ENCODE measurements around the gene STK32A.
A peak's percentile ranks its signal among the peaks of the same experiment; 100 is the strongest.
"Not testable (repeated sequence)": the region's sequence is repeated elsewhere in the genome, so short reads cannot be mapped to it uniquely, and the experiment has no call there.

The STK32A gene

GRCh38 chr5:147234825-147235635 is at the start of gene STK32A:
TSS of gene STK32A (plus strand) at chr5:147235026. CDS start at chr5:147239635, 4,609 bp downstream.
- peak; percentile 20 for DNase-seq

GRCh38 chr5:147187099-147187540 is 47.7 kb upstream of the STK32A start:
- no peak for DNase-seq

DNA sequence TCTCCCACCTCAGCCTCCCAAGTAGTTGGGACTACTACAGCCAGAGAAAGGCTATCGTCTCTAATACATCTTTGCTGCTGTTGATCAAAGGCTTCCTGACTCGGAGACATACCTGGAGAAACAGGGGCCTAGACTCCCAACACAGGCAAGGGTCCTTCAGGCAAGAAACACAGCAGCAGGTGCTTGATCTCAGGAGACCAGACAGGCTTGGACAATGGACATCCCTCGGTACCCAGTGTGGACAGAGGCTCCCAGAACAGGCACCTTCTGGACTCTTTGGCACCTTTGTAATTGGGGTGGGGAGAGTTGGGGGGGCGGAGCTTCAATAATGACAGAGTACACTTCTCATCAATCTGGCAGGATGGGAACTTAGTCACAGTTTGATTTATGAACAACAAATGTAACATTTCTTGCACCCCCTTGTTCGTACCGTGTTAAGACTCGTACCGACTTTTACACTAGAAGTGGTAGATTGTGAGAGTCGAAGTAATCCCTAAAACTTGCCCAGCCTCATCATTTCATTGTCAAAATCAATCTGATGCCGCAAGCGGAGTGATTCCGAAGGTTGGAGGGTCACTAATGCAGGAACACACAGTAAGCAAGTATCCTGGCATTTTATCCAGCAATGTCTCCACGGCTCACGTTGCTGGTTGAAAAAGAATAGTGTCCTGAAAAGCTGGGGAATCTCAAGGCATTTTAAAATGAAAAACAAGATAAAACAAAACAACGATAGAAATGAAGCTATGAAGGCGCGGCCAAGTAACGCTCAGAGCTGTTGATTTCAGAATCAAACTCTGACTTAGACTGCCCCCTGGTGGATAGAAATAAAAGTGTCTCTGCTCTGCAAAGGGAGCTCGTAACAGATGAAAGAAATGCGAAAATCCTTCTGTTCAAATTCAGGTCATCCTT is 46.4 kb upstream of the STK32A start:
- DNase-seq = peak; percentile 35

DNA sequence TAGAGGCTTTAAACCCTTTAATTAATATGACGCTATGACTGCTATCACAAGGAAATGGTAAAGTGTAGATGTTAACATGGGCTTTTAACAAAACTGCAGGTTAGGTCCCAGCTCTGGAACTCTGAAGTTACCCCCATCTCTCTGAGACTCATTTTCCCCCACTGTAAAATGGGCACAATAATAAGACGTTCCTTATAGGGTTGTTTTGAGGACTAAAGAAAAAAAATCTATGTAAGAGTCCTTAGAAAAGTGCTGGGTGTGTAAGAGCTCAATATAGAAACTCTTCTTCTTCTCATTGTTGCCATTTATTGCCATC is 45.8 kb upstream of the STK32A start:
- DNase-seq = no peak

- DNase-seq = no peak
Measured at GRCh38 chr5:147190331-147190730, 44.5 kb upstream of the STK32A start.

GRCh38 chr5:147193123-147193522 is 41.7 kb upstream of the STK32A start:
- no peak for DNase-seq

DNA sequence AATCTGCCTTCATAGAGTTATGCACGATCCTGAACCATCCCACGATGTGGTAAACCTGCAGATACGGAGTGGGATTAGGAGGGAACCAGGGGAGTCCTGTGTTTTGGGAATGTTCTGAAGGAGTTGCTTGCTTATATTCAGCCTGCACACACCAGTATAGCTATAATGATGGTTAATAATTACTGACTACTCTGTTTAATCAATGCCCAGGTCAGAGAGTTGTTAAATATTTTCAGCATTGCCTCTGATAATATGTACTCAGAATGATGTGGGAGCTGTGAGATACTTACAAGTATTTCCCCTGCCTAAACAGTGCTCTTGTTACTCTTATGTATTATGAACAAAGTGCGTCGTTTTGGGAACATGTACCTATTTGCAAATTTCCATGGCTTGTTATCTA is 34.8 kb upstream of the STK32A start:
- DNase-seq = no peak

DNA sequence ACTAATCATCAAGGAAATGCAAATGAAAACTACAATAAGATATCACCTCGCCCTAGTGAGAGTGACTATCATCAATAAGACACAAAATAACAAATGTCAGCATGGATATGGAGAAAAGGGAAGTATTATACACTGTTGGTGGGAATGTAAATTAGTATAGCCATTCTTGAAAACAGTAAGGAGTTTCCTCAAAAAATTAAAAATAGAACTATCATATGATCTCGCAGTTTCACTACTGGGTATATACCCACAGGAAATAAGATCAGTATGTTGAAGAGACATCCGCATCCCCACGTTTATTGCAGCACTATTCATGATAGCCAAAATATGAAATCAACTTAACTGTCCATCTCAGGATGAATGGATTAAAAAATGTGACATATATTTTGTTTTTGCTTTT is 31.6 kb upstream of the STK32A start:
- no peak for DNase-seq

DNA sequence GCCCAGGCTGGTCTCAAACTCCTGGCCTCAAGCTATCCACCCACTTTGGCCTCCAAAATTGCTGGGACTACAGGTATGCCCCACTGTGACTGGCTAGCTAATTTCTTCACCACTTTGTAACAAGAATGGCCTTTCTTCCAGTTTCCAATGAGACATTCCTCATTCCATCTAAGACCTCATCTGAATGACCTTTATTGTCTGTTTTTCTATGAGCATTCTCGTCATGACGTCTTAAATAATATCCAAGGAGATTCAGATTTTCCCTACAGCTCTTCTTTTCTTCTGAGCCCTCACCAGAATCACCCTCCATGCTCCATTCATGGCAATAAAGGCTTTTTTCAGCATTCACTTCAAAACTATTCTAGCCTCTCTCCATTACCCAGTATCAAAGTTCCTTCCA is 30.2 kb upstream of the STK32A start:
- no peak for DNase-seq

- no peak for DNase-seq
Measured at GRCh38 chr5:147208134-147208533, 26.7 kb upstream of the STK32A start.

DNA sequence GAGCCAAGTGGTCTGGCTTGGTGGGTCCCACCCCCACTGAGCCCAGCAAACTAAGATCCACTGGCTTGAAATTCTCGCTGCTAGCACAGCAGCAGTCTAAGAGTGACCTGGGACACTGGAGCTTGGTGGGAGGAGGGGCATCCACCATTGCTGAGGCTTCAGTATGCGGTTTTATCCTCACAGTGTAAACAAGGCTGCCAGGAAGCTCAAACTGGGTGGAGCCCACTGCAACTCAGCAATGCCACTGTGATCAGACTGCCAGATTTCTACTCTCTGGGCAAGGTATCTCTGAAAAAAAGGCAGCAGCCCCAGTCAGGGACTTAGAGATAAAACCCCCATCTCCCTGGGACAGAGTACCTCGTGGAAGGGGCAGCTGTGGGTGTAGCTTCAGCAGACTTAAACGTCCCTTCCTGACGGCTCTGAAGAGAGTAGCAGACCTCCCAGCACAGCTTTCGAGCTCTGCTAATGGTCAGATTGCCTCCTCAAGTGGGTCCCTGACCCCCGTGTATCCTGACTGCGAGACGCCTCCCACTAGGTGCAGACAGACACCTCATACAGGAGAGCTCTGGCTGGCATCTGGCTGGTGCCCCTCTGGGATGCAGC is 18.2 kb upstream of the STK32A start:
- no peak for DNase-seq

DNA sequence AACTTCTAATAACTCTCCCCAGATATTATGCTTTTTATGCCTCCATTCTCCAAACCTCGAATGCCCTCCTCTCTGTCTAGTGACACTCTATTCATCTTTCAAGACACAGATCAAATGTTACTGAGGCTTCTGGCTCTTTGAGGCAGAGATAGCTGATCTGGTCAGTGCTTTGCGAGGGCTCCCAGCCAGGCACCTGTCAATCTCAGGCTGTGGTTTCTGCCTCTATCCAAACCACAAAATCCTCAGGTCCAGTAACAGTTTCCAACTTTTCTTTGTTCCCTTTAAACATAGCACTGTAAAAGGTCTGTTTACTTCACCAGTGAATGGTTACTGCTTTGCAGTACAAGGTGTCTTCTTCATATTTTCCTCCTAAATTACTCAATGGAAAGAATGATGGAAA is 11.5 kb upstream of the STK32A start:
- DNase-seq = no peak

GRCh38 chr5:147223948-147224791 is 10.7 kb upstream of the STK32A start:
- no peak for DNase-seq

DNA sequence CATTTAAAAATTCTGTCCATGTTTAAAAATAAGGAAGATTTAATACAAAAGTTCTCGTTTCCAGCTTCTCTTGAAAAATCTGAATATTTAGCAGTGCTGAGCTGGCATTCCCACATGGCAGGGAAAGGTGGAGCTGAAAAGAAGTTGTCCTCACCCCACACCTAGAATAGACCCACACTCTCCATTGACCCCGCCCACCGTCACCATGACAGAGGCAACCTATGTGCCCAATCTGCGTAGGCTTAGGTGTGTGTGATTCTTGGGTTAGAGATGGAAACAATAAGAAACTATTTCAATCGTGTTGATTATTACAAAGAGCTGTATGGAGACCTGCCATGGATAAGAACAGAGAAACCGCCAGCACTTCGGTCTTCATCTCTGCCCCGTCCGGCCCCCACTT is 8.9 kb upstream of the STK32A start:
- DNase-seq = no peak

- DNase-seq = no peak
Measured at GRCh38 chr5:147226512-147226911, 8.3 kb upstream of the STK32A start.

DNA sequence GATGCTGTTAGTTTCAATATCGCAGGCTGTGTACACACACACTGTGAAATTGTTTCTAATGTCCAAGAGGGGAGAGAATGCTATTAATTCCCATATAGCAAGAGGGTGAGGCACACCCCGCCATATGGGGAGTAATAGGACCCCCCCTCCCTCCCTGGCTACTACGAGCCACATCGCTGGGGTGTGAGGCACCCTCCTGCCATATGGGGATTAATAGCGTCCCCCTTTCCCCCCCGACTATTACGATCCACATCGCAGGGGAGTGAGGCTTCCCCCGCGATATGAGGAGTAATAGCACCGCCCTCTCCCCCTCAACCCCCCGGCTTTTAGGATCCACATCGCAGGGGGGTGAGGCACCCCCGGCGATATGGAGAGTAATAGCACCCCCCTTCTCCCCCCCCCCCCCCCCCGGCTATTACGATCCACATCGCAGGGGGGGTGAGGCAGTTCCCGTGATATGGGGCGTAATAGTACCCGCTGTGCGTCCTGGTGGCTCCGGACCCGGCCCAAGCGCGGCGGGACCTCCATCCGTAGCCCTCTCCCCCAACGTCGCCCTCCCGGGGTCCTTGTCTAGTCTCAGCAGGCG is 494 bp upstream of the STK32A start:
- no peak for DNase-seq

DNA sequence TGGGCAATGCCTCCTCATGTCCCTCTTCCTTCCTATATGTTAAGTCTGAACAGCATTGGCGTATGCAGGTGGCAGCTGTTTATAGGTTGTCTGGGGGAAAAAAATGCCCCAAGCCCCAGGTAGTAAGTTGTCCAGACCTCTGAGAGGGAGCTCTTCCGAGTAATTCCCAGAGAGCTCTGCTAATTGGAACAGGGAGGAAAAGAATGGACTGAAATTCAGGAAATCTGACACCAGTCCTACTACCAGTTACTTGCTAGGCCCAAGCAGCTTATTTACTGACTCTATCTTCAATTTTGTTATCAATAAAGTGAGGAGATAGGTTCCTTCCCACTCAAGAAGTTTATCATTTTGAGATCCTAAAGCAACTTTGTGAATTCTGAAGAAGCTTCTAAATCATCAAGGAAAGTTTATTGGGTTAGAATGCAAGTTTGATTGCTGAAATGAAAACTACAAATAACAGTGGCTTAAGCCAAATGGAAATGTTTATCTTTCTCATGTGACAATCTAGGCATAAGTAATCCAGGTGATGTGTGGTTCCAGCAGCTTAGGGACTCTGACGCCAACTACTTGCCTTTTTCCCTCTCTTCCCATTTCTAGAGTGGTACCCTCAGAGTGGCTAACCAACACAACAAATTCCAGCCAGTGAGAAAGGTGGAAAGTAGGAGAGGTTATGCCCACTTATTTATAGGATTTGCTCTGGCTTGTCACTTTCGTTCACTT is 5.6 kb downstream of the STK32A start:
- no peak for DNase-seq

GRCh38 chr5:147243238-147243637 is 8.4 kb downstream of the STK32A start:
- DNase-seq = not testable (repeated sequence)

- no peak for DNase-seq
Measured at GRCh38 chr5:147245381-147246165, 10.7 kb downstream of the STK32A start.

- DNase-seq = no peak
Measured at GRCh38 chr5:147248561-147248960, 13.7 kb downstream of the STK32A start.

DNA sequence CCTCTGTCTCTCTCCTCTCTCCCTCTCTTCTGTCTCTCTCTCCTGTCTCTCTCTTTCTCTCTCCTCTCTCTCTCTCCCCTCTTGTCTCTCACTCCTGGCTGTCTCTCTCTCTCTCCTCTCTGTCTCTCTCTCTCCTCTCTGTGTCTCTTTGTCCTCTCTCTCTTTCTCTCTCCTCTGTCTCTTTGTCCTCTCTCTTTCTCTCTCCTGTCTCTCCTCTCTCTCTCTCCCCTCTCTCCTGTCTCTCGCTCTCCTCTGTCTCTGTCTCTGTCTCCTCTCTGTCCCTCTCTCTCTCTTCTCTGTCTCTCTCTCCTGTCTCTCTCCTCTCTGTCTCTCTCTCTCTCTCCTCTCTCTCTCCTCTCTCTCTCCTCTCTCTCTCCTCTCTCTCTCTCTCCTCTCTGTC is 25.0 kb downstream of the STK32A start:
- DNase-seq = no peak
